HG03045 (cell line): ENCODE measurements around the gene LZTS3.
A peak's percentile ranks its signal among the peaks of the same experiment; 100 is the strongest.
"Not testable (repeated sequence)": the region's sequence is repeated elsewhere in the genome, so short reads cannot be mapped to it uniquely, and the experiment has no call there.

Source experiments
- ATAC-seq: cut with Tn5 transposase; IDR thresholded peaks from one replicate; pipeline ENCODE4 v1.9.1; 2021; ENCODE audit warnings: mild to moderate bottlenecking, moderate library complexity; ENCODE audit not compliant: unreplicated experiment

LZTS3 gene

DNA sequence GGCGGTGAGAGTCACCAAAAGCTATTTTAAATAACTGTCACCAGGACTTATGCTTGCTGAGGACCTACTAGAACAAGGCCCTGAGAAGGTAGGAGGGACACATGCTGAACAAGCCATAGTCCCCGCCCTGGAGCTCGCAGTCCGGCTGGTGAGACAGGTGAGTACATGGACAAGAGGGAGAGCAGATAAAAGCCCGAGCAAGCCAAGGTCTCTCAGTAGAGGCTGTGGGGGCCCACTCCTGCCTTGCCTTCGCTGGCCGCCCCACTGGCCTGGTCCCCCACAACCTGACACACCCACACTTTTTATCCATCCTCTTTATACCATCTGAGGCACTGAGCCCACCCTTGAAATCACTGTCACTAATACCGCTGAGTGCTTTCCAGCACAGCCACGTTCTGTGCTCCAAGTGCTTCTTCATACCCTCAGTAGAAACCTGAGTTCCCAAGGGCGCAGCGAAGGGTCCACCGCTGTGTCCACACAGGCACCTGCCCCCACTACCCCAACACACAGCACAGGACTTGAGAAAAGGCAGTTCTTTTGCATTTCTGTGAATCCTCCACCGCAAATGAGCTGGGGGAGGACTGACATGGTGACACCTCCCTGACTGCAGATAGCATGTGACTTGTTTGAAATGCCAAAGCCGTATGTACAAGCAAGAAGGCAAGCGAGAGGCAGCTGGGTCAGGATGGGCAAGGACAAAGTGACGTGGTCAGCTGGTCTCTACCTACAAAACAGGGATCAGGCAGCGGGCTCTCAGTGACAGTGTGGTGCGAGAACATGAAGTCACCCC is 19.1 kb upstream of the LZTS3 start:
- no peak for ATAC-seq

DNA sequence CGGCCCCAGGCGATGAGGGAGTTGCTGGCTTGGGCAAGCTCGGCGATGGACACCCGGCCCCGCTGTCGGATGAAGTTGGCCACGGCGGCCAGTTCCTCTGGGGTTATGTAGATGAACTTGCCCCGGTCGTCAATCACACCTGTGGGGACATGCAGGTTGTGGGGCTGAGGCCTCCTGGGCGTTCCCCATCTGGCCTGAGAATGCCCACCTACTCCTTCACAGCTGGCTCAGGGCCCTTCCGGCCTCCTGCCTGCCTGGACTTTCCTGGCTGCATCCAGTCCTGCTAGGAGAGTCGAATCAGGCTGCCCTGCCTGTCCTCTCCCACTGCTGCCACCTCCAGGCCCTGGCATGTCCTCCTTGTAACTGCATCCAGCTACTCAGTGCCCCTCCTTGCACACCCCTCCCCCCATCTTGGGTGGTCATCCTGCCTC is 17.3 kb upstream of the LZTS3 start:
- ATAC-seq, result no peak

DNA sequence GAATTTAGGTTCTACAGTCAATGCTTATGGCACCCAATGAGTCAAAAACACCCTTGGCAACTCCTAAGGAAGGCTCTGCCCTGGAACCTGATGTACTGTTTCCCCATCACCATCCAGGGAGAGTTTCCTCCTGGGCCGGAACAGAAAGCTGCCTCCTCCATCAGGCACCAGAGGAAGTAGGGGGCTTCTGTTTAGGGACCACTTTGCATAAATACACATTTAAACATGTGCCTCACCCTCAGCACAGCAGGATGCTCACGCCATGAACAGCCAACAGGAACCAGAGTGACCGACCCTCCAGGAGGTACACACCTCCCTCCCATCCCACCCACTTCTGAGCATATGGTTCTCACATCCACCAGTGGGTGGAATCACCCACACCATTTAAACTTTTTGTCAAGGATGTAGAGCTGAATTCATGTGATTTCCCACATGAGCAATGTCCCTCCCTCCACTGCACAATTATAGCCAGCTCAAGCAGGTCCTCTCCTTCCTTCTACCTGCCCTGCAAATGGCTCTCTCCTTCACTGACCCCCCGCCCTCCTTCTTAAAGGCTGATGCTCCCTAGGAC is 16.3 kb upstream of the LZTS3 start:
- no peak for ATAC-seq

DNA sequence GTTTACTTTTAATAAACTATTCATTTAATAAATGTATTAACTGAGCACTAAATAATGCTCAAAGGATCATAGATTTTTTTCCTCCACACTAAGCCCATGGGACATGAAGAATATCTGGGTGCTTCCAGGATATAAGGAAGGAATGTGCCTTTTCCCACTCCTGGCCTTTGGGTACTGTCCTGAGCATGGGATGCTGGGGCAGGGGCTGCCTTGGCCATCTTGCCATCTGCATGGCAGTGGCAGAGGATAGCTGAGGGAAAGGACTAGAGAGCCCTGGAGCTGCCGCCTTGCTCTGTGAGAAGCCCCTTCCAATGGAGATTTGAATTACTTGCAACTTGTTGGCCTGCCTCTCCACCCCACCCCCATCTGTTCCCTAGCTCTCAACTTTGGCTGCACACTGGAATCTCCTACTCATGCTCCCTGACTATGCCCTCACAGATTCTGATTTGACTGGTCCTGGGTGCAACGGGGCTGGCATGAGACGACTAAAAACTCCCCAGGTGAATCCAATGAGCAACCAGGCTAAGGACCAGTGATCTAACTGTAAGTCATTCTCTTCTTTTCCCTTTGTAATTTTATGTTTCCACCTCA is 15.6 kb upstream of the LZTS3 start:
- no peak for ATAC-seq

DNA sequence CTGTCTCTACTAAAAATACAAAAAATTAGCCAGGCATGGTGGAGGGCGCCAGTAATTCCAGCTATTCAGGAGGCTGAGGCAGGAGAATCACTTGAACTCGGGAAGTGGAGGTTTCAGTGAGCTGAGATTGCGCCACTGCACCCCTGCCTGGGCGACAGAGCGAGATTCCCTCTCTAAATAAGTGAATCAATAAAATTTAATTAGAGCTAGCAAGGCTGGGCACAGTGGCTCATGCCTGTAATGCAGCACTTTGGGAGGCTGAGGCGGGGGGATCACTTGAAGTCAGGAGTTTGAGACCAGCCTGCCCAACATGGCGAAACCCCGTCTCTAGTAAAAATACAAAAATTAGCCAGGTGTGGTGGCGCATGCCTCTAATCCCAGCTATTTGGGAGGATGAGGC is 14.5 kb upstream of the LZTS3 start:
- ATAC-seq, result not testable (repeated sequence)

DNA sequence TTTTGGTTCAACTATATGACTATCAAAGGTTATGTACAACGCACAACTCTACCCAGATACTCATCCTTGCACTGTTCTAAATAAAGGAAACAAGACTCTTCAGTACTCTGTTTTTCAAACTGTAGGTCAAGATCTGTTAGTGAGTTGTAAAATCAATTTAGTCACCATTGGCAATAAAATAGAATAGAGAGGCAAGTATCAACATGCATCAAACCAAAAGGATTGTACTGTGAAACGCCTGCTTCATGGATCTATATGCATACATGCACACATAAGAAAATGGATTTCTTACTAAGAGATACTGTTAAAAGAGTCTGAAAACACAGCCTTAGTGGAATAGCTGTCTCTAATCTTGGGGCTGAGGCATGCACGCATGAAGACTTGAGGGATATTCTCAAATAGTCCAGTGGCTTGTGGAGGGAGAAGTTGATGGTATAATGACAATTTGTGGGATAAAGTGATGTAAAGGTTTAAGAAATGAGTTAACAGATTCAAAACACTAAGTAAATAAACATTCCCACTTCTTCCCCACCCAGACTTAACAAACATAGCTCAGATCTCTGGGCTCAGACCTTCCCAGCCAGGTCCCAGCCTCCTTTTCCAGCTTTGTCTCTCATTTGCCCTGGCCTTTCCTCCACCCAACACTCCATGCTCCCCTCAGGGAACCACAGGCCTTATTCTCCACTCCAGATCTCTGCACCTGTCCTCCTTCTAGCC is 10.7 kb upstream of the LZTS3 start:
- ATAC-seq, result no peak

DNA sequence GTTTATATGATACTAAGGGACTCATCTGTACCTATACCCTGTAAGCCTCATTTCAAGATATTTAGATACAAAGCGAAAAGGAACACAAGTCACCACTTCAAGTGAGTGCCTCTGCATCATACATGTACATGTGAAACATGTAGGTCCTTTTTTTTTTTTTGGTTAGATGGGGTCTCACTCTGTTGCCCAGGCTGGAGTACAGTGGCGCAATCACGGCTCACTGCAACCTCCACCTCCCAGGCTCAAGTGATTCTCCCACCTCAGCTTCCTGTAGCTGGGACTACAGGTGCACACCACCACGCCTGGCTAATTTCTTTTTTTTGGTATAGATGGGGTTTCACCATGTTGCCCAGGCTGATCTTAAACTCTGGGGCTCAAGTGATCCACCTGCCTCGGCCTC is 9.1 kb upstream of the LZTS3 start:
- not testable (repeated sequence) for ATAC-seq

DNA sequence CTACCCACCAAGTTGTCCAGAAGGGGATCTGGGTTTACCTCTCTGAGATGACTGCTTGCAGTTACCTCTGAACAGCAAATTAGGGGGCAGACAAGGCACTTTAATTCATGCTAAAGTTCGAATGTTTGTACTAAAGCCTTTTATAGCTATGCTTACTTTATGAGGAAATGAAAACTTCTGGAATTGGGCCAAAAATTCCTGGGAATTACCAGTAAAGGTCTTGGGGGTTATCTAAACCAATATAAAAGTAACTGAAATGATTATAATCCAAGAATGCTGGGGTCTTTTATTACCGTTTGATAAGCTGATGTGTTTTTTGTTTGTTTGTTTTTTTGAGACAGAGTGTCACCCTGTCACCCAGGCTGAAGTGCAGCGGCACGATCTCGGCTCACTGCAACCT is 7.9 kb upstream of the LZTS3 start:
- no peak for ATAC-seq

DNA sequence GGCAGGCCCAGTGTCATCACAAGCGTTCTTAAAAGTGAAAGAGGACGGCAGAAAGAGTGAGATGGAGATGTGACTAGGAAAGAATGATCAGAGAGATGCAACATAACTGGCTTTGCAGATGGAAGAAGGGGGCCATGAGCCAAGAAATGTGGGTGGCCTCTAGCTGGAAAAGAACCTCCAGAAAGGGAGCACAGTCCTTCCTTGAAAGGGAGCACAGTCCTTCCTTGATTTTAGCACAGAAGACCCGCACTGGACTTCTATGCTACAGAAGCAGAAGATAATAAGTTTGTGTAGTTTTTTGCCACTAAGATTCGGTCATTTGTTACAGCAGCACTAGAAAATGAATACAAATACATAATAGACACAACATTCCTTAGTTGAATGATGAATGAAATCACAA is 7.0 kb upstream of the LZTS3 start:
- ATAC-seq, result no peak

DNA sequence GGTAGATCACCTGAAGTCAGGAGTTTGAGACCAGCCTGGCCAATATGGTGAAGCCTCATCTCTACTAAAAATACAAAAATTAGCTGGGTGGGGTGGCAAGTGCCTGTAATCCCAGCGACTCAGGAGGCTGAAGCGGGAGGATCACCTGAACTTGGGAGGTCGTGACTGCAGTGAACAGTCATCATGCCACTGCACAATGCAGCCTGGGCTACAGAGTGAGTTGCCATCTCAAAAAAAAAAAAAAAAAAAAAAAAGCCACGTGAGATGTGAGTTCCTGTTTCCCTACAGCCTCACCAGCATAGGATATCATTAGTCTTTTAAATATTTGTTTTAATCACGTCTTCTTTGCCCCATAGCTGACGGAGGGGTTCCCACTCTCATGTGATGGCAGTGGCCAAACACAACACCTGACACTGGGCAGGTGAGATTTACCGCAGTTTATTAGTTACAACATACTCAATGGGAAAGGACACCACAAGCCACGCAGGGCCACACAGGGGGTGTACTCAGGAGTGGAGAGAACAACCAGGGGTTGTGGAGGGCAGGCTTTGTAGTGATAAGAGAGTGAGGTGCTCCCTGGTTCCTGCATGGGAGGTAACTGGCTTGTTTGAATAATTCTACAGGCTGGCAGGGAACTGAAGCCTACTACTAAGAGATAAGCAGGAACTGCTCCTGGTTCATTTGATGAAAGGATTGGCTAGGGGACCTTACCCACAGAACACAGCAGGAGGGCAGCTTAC is 4.6 kb upstream of the LZTS3 start:
- no peak for ATAC-seq

DNA sequence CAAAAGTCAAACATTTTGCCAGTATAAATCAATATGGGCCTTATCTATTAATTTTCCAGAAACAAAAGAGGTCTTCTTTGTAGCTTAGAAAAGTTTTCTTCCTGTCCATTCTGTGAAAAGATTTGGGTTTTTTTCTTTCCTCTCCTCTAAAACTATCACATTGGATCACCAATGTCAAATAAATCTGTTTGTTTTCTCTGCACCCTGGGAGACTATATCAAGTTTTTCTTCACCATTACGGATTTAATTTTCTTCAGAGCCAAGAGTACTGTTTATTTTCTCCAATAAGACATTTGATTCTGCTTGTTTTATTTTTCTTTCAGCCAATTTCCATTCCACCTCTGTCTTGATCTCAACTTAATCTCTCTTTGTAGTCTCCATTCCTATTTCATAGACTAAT is 1.9 kb upstream of the LZTS3 start:
- no peak for ATAC-seq

DNA sequence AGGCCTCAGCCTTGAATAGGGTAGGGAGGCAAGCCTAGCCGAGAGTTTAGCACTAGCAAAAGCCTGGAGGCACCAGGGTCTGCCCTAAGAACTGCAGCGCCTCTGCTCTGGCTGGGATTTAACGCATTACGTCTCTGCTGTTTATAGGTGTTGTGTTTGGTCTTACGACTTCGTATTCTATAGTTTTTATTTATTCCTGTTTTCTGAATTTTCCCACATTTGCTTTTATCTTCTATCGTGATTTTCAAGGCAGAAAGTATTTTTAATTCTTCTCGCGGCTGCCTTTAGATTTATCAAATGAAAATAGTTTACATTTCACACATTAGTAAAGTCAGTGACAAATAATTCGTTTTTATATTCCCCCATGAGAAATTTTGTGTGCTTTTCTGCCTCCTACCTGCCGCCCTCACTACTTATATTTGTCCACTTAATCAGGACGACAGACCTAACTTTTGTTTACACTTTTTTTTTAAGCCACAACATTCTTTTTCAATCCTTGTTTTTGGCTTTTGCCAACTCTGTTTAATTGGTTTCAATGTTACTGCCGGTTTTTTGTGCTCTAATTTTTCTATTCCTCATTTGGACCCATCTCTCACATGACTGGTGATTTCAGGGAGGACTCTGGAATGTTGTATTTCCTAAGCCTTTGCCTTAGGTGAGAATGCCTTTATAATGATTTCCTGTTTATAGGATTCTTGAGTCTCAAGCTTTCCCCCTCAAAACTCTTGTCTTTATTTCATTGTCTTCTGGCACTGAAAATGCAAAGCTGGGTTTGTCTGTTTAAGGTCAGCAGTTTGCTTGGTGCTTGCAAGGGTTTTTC is 1.3 kb upstream of the LZTS3 start:
- ATAC-seq, result no peak

DNA sequence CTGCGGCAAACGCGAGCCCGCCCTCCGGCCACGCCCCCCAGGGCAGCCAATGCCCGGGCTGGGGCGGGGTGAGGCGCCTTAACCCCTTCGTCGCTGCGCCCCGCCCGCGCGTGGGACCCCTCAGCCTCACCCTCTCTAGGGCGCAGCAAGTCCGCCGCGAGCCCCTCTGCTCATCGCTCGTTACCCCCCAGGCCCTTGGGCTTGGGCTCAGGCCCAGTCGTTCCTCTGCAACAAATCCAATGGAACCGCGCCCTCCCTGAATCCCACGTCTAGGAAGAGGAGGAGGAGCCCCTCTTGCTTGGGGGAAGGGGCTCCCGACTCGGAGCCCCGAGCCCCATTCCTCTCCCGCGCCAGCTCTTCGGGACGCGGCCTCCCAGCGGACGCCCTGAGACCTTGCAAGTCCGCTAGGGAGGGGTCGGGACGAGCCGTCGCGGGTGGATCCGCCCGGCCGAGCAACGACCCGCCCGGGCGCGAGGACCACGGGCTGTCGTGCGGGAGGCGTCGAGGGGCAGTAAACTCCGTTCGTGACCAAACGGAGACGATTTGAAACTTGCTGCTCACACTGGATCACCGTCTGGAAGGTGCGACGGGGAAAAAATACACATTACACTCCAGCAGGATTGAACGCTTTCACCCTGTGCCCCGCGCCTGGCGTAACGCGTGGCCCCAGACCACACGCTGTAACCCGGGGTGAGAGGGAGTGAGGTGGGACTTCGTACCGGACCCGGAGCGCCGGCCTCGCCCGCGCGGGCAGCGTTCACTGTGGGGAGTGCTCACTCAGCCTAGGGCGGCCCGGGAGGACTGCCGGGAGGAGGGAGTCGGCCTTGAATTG is 477 bp upstream of the LZTS3 start:
- peak; percentile 93 for ATAC-seq

DNA sequence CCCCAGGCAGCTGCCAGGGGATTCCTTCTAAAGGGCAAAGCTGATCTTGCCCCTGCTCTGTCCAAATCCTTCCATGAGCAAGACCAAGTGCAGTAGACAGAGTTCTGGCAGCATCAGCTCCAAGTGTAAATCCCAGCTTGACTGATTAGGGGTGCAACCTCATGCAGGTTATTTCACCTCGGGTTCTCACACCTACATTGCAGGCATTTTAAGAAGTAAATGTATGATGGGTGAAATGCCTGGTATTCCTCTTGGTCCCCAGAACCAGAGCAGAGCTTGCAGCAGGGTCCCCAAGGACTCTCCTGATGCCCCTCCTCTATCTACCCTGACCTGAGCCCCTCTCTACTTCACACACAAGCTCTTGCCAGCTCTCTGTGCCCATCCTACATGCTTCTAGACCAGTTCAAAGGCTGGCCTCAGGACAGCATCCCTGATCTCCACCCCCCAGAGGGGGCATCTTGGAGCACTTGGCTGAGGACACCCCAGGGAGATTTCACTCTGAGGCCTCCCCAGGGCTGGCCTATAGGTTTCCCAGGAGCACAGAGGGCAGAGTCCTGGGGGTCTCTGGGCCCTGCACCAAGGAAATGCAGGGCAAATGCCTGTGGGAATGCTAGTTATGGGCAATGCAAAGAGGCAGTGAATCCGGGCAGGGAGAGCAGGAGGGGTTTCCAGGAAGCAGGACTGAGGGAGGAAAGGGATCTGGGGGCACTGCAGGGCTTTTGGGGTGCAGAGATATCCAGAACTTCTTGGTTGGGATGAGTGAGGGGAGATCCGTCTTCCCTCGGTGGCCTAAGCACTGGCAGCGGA is 1.0 kb downstream of the LZTS3 start:
- ATAC-seq, result no peak

DNA sequence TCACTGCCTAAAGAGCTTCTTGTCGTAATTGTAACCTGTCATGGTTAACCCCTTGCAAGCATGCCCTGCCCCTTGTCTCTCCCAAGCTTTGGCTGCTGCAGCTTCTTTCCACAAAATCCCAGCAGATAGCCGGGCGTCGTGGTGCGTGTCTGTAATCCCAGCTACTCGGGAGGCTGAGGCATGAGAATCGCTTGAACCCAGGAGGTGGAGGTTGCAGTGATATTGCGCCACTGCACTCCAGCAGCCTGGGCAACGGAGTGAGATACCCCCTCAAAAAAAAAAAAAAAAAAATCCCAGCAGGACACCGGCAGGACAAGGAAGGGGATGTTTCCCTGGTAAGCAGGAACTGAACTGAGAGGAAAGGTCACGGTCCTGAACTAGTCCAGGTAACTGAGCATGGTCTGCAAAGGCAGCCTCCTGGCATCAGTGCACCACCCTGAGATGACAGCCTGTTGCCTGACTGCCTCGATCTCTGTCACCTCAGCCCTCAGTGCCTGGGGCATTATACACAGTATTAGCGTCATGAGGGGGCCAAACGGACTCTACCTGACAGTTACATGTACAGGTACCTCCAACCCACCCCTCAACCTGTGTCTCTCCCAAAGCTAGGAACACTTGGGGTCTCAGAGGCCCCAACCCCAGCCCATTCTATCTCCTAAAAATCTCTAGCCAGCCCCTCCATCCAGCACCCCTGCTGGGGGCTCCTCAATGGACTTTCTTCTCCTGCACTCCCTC is 1.8 kb downstream of the LZTS3 start:
- no peak for ATAC-seq

DNA sequence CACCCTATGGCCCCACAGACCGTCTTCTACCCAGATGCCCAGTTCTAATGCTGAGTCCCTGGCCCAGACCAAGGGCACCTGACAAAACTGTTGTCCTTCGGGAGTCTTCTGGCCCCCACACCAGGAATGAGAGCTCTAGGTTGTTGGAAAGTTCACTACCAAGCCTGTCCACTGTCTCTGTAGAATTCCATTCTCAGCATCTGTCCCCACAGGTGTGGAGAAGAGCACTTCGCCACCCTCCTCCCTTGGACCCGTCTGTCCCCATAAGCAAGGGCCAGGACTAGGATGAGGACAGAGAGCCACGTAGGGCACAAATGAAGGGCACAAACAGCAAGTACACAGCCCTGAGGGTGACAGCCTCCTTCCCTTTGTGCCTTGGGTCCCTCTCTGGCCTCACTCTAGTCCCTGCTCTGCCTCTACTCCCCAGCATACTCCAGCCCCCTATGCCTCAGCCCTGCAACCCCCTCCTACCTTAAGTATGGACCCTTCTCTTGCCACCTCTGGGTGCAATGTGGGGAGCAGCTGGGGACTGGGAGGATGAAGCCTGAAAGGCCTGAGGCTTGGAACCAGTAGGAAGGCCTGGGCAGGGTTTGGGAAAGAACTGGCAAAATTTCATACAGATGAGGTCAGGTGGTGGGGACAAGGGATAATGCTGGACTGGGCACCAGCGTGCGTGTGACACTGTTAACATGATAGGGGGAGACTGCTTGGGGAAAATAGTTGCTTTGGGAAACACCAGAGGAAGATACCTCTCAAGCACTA is 4.3 kb downstream of the LZTS3 start:
- ATAC-seq, result no peak
